A673 (cell line): ENCODE measurements around the gene PPP2R2D.

Experiments used
- CTCF ChIP-seq: fragments of 300-800, 200-600 bp; sonication (generic); conservative IDR thresholded peaks from 2 replicates; pipeline ENCODE4 v1.5.1; 2017; ENCODE audit warnings: low read depth, mild to moderate bottlenecking, antibody characterized with exemption, low read length, moderate library complexity, mixed read lengths
- EZH2 ChIP-seq: fragments of 200-600 bp; sonication (generic); IDR thresholded peaks from 2 replicates; pipeline ENCODE4 v1.6.1; 2017; ENCODE audit warnings: borderline replicate concordance, low read depth, mild to moderate bottlenecking, mixed read lengths, antibody characterized with exemption, low read length; ENCODE audit not compliant: poor library complexity, severe bottlenecking

DNA sequence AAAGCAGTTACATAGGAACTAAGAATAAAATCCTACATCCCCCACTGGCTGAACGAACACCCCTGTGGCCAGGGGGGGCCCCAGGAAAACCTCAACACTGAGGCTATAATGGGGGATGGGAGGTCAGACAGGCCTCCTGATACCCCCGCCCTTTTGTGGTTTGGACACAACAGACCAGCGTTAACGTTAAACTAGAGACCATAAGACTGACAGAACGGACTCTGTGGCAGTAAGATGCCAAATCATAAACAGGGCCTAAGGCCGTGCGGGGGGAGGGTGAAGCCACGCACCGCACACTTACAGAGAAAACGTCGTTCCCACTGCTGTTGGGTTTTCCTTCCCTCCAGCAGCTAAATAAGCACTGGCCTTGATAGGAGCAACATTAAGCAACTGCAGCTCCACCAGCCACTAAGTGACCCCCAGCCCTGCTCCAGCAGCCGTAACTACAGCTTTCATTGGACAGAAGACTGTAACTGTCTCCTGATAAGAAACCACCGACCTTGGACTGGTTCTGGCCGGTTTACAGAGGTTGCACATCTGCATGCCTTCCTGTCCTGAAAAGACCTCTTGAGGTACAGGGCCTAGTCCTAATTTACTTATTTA lies 3.4 kb upstream of the PPP2R2D start:
- TF ChIP-seq EZH2 (no peak), CTCF (no peak)
